ENCODE data around the gene PNLIP. TPM values are rescaled to one million over a fixed set of nuclear protein-coding genes. Genes with fewer than 3 reads are reported as not detected.

Gene PNLIP
- polyA plus RNA-seq (ENCODE audit: insufficient read length in 10 of 10): under 1 TPM in 6 of 10 donors, not detected in 4; 0.11 to 0.99 (median 0.40) TPM
- long read RNA-seq, donor 1: 0 reads
- long read RNA-seq, donor 2: 0 reads
- long read RNA-seq, donor 3: 0 reads
- long read RNA-seq, donor 4: 0 reads
- long read RNA-seq, donor 5: 0 reads
- long read RNA-seq, donor 6: 0 reads
- long read RNA-seq, donor 7: 0 reads
- long read RNA-seq, donor 8: 0 reads
- long read RNA-seq, donor 9: 0 reads

DNA sequence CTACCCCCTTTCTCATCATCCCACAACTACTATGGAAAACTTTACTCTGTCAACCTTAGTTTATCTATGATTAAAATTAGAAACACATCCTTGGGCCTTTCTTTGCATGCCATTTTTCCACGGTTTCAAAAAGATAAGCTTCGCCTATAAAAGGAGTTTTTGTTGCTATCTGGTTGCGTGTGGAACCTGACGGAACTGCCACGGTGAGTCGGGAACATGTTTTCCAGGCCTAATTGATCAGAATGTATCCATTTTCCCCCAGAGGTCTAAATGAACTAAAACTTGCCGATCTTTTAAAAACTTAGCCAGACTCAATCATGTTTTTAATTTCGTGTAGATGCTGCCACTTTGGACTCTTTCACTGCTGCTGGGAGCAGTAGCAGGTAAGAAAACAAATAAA lies at the start of gene PNLIP:
Gene PNLIP, plus strand, starts transcription at position 176 of the 400 bp plus-strand sequence. Its CDS starts 162 bp downstream, at position 338.
- no peak for DNase-seq

DNA sequence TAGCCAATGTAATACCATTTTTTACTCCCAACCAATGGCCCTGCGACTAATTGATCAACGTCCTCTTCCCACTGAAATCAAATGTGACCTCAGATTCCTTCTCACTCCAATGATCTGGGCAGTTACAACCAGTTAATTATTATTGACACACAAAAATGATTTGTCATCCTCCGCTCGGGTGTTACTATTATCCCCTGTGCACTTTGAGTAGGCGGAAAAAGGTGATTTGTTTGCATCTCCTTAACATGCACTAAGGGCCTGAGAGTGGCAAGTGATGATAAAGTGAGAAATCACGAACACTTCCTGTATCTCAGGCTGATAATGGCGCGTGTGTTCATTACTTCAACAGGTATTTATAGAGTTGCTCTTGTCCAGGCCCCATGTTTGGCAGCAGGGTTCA lies 40.9 kb upstream of the PNLIP start:
- DNase-seq: no peak

DNA sequence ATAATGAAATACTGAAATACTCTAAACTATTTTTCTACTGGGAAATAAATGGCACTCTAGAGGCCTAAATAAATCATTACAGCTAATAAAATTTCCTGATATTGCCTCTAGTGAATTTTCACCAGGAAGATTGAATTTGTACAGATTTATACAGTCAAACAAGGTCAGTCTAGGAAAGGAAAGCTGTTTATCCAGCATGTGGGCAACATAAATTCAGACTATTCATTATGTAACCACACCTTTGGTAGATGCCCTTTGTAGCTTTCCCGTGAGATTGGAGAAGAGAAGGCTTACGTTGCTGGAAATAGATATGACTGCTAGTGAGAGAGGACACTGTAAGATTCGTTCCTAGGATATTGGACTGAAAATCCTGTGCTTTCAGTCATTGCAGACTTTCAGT lies 35.2 kb upstream of the PNLIP start:
- DNase-seq: no peak

DNA sequence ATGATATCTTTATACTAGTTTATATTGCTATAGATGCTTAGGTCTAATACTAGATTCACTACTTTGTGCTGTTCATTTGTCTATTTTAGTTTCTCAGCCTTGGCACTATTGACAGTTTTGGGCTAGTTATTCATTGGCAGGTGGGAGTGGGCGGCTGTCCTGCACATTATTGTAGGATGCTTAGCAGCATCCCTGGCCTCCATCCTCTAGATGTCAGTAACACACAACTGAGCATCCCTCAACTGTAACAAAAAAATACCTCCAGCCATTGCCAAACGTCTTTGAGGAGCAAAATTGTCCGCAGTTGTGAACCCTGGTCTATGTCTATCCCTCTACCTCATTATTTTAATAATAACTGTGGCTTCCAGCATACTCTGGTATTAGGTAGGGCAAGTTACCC lies 34.4 kb upstream of the PNLIP start:
- DNase-seq: no peak

DNA sequence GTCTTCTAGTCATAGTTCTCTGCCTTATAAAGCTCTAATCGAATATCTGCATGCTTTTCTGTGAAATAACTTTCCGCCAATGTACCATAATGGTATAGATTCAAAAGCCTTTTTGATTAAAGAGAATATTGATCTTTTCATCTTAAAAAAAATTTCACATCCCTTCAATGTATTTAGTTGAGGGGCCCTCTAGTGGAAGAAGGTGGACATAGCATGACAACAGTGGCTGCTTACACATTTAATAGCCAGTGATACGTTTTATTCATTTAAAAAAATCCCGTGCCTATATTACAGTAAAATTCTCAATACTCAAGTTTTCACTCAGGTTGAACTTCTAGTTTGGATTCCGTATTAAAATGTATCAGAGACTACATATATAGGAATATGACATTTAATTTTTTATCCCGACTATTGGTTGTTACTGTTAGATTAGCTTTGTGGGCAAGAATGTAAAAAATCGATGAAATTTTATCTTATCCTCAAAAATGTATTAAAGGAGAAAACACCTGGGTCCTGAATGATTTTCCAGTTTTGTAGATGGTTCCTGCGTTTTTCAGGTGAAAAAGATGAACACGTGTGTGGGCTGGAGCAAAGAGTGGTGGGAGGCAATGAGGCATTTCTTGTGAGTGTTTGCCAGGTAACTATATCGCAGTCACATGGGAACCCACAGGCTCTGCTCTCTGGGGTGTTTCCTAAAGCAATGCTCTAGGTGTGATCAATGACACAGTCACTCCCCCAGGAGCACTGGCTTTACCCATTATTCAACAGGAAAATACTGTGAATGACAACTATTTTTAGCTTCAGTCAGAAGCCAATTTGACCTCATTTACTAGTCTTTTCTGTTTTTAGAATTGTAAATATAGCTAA lies 24.1 kb upstream of the PNLIP start:
- DNase-seq: peak; percentile 24 to 51 (median 38)

- DNase-seq: no peak
Measured at GRCh38 chr10:116522803-116523381, 22.8 kb upstream of the PNLIP start.

DNA sequence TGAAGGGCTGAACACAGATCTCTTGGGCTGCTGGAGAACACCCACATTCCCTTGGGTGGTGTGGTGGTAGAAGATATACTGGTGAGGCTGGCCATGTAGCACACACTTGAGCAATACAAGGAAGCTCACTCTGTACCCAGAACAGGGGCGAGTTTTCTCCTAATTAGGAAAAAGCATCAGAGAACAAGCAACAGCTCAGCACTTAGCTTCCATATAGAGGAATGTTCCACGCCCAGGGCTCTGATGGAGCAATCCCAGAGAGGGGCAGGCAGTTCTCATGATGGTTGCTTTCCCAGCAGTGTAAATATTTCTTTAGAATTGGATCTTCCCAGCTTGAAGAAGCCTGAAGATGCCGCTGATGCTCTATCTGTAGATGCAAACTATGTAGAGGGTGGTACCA lies 21.0 kb upstream of the PNLIP start:
- DNase-seq: no peak

DNA sequence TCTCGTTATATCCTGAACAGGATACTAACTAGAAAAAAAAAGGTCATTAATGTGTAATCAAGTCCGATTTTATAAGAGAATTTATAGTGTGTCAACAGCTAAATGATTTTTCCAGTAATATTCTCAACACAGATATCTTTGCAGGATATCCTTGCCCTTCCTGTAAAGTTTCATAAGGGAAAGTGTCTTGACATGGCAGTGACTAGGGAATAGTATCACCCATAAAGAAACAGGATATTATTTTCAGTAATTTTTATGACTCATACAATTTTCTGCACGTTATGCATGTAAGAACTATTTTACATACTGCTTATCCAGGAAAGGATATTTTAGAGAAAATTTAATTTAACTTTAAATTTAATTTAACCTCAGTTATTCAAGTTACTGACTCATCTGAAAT lies 19.5 kb upstream of the PNLIP start:
- DNase-seq: no peak

DNA sequence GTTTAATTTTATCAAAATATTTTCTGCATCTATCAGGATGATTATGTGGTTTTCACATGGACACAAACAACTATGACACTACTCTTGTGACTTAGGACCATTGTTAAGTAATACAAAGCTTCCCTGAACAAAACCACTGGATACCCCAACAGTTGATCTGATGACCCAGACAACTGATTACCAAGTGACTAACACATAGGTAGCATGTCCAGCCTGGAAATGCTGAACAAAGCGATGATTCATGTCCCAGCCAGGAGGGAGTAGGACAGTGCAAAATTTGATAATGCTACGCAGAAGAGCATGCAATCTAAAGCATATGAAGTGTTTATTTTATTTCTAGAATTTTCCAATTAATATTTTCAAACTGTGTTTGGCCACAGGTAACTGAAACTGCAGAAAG lies 8.9 kb upstream of the PNLIP start:
- DNase-seq: no peak

- DNase-seq: no peak
Measured at GRCh38 chr10:116538456-116538855, 7.3 kb upstream of the PNLIP start.

- DNase-seq: no peak
Measured at GRCh38 chr10:116538992-116539391, 6.7 kb upstream of the PNLIP start.

GRCh38 chr10:116540814-116541213 lies 4.9 kb upstream of the PNLIP start:
- DNase-seq: no peak

GRCh38 chr10:116542007-116542677 lies 3.6 kb upstream of the PNLIP start:
- DNase-seq: no peak

GRCh38 chr10:116545122-116545521 lies 609 bp upstream of the PNLIP start:
- no peak for DNase-seq

- DNase-seq: no peak
Measured at GRCh38 chr10:116548301-116548700, 2.6 kb downstream of the PNLIP start.

GRCh38 chr10:116553378-116553980 lies 7.7 kb downstream of the PNLIP start:
- DNase-seq: no peak

DNA sequence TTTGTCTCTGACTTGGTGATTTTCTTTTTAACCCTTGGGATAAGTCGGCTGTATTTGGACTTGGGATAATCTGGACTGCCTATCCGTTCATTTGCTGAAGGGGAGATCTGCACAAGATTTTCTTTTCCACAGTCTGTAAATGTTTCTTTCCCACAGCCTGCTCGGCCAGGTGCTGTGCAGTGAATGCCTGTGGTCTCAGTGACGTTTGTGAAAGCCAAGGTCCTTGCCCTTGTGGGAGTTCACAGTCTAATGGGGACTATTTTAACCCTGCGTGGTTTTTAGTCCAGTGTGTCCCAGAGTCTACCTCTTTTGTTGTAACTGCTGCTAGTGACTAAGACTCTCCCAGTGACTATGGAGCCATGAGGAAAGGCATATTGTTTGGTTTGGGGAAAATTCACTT lies 8.9 kb downstream of the PNLIP start:
- no peak for DNase-seq

GRCh38 chr10:116555880-116556279 lies 10.1 kb downstream of the PNLIP start:
- DNase-seq: no peak

- no peak for DNase-seq
Measured at GRCh38 chr10:116557305-116557880, 11.7 kb downstream of the PNLIP start.

DNA sequence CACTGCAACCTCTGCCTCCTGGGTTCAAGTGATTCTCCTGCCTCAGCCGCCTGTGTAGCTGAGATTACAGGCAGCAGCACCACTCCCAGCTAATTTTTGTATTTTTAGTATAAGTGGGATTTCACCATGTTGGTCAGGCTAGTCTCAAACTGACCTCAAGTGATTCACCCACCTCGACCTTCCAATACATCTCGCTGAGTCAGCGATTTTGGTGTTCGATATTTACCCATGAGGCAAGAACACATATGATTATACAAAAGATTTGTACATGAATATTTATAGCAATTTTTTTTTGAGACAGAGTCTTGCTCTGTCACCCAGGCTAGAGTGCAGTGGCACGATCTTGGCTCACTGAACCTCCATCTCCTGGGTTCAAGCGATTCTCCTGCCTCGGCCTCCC lies 19.8 kb downstream of the PNLIP start:
- DNase-seq: no peak

DNA sequence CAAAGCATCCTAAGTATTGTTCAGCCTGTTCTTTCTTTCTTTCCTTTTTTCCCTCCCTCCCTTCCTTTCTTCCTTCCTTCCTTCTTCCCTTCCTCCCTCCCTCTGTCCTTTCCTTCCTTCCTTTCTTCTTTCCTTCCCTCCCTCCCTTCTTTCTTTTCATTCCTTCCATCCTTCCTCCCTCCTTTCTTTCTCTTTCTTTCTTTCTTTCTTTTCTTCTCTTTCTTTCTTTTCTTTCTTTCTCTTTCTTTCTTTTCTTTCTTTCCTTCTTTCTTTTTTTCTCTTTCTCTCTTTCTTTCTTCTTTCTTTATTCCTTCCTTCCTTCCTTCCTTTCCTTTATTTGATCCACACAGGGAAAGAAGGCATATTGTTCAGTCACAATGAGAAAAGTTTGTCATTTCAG lies 21.2 kb downstream of the PNLIP start:
- DNase-seq: no peak

DNA sequence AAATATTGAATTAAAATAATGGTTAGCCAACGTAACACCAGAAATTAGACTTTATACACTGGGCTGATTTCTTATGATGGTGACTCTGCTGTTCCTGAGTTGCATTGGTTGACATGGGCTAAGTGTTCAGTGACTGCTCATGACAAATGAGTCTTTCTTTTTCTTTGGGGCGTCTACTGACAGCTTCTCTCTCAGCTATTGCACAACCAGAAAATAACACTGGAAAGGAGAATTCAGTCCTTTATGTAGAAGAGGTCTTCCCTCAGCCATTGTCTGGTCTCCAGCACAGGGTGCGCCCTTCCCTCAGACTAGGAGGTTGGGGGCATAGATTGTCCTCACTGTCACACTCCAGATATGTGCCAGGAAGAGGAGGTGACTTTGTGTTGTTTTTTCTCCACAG lies 21.6 kb downstream of the PNLIP start:
- DNase-seq: no peak
